ENCODE measurements around the gene SART3.

DNA sequence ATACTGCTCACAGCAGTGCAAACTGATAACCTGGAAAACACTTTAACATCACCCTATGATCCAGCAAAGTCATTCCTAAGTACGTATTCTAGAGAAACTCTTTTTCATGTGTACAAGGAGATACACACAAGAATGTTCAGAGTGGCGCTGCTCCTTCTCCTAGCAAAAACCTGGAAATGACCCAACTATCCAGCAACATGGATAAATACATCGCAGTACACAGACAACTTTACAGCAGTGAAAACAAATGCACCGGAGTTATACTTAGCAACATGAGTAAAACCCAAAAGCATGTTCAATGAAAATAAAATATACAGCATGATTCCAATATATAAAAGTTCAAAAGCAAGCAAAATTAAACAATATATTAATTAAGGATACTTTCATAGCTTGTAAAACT lies 18.7 kb downstream of the SART3 start:
- TF ChIP-seq, protein P1, sequence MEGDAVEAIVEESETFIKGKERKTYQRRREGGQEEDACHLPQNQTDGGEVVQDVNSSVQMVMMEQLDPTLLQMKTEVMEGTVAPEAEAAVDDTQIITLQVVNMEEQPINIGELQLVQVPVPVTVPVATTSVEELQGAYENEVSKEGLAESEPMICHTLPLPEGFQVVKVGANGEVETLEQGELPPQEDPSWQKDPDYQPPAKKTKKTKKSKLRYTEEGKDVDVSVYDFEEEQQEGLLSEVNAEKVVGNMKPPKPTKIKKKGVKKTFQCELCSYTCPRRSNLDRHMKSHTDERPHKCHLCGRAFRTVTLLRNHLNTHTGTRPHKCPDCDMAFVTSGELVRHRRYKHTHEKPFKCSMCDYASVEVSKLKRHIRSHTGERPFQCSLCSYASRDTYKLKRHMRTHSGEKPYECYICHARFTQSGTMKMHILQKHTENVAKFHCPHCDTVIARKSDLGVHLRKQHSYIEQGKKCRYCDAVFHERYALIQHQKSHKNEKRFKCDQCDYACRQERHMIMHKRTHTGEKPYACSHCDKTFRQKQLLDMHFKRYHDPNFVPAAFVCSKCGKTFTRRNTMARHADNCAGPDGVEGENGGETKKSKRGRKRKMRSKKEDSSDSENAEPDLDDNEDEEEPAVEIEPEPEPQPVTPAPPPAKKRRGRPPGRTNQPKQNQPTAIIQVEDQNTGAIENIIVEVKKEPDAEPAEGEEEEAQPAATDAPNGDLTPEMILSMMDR (IDR thresholded peaks at IDR 0.05), result no peak
- TF ChIP-seq POLR2AphosphoS5 (IDR thresholded peaks at IDR 0.05) (no peak), POLR2A (IDR thresholded peaks at IDR 0.05) (no peak)
